ENCODE results near the gene ACTR5.

The ACTR5 gene

GRCh38 chr20:38748097-38748860, at the start of gene ACTR5:
Gene ACTR5 (plus strand): TSS chr20:38748460. CDS start chr20:38748479, 19 bp downstream.
- DNase-seq (ENCODE audit: low read depth) = peak; percentile 93
- peak within 1 kb of the TSS; percentile 72 for H3K4me3 ChIP-seq (ENCODE audit: low read depth, low read length)
- no peak for TF ChIP-seq CTCF (IDR thresholded peaks at IDR 0.05; ENCODE audit: insufficient read depth, low read depth, low read length, missing control alignments)

- no peak for DNase-seq (ENCODE audit: low read depth)
- no peak overlapping the region for H3K4me3 ChIP-seq (ENCODE audit: low read depth, low read length)
- TF ChIP-seq CTCF (IDR thresholded peaks at IDR 0.05; ENCODE audit: insufficient read depth, low read depth, low read length, missing control alignments) = no peak
Measured at GRCh38 chr20:38698541-38698940, 49.7 kb upstream of the ACTR5 start.

GRCh38 chr20:38700141-38700540, 48.1 kb upstream of the ACTR5 start:
- H3K4me3 ChIP-seq (ENCODE audit: low read depth, low read length) = no peak overlapping the region
- no peak for TF ChIP-seq CTCF (IDR thresholded peaks at IDR 0.05; ENCODE audit: insufficient read depth, low read depth, low read length, missing control alignments)
- no peak for DNase-seq (ENCODE audit: low read depth)

GRCh38 chr20:38700926-38701325, 47.3 kb upstream of the ACTR5 start:
- no peak overlapping the region for H3K4me3 ChIP-seq (ENCODE audit: low read depth, low read length)
- no peak for DNase-seq (ENCODE audit: low read depth)
- TF ChIP-seq CTCF (IDR thresholded peaks at IDR 0.05; ENCODE audit: insufficient read depth, low read depth, low read length, missing control alignments) = no peak

- DNase-seq (ENCODE audit: low read depth) = no peak
- H3K4me3 ChIP-seq (ENCODE audit: low read depth, low read length) = no peak overlapping the region
- TF ChIP-seq CTCF (IDR thresholded peaks at IDR 0.05; ENCODE audit: insufficient read depth, low read depth, low read length, missing control alignments) = no peak
Measured at GRCh38 chr20:38703526-38703925, 44.7 kb upstream of the ACTR5 start.

DNA sequence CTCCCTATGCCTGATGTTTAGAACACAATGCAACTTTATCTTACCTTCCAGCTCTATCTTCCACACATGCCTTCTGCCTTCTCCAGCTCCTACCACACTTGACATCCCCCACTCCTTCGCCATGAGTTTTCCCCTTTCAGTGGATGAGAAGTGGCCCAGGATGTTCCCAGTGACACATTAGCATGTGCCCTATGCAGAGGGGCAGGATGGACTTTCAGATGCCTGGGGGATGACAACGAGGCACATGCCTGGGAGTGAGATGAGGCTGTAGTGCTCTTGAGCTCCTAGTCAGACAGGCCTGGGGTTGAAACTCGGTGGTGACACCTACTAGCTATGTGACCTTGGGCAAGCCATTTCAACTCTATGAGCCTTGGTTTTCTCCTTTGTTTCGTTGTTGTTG, 44.1 kb upstream of the ACTR5 start:
- no peak for DNase-seq (ENCODE audit: low read depth)
- no peak for TF ChIP-seq CTCF (IDR thresholded peaks at IDR 0.05; ENCODE audit: insufficient read depth, low read depth, low read length, missing control alignments)

DNA sequence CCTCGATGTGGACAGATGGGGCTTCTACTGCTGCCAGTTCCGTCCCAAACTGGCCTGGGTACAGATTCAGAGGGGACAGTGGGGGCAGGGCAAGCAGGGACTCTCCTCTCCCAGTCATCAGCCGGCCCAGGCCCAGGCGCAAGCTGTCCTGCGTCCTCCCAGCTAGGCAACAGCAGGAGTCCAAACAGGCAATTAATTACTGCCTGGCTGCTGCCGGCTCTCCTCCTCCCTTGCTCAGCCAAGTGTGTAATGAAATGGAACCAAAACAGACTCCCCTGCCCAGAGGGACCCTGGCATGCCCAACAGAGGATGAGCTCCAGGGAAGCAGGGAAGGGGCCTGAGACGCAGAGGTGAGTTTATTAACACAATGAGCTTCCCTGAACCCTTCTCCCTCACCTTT, 41.8 kb upstream of the ACTR5 start:
- no peak for TF ChIP-seq CTCF (IDR thresholded peaks at IDR 0.05; ENCODE audit: insufficient read depth, low read depth, low read length, missing control alignments)
- DNase-seq (ENCODE audit: low read depth) = no peak
- no peak overlapping the region for H3K4me3 ChIP-seq (ENCODE audit: low read depth, low read length)

More for the DNA sequence above, 44.1 kb upstream of the ACTR5 start:
- H3K4me3 ChIP-seq (ENCODE audit: low read depth, low read length) = no peak overlapping the region
